Mucosa of descending colon (tissue), 3 donors: ENCODE results near the gene SOS2. TPM values are rescaled to one million over a fixed set of nuclear protein-coding genes. Genes with fewer than 3 reads are reported as not detected.

Experiments
- ATAC-seq: fragments of 200-7000 bp; cut with Tn5 transposase; one replicate; pipeline ENCODE4 v1.9.1; 2020; ENCODE audit warnings: mild to moderate bottlenecking, moderate library complexity
- DNase-seq, 3 donors: peaks; one replicate each; pipeline ENCODE4 v3.0.0-alpha.2; 2020
- H3K36me3 ChIP-seq: fragments of 200-600 bp; one replicate; pipeline ENCODE4 v1.8.0; 2021; ENCODE audit warnings: low read depth, mild to moderate bottlenecking
- H3K4me1 ChIP-seq: fragments of 200-600 bp; one replicate; pipeline ENCODE4 v1.8.0; 2021; ENCODE audit warnings: low read depth, mild to moderate bottlenecking
- H3K4me3 ChIP-seq: fragments of 200-600 bp; one replicate; pipeline ENCODE4 v1.8.0; 2021; ENCODE audit warnings: mild to moderate bottlenecking
- H3K9me3 ChIP-seq: fragments of 200-600 bp; one replicate; pipeline ENCODE4 v1.8.0; 2021; ENCODE audit warnings: mild to moderate bottlenecking
- CTCF ChIP-seq: fragments of 200-600 bp; IDR thresholded peaks from one replicate; pipeline ENCODE4 v1.8.0; 2022; ENCODE audit warnings: antibody characterized with exemption, mild to moderate bottlenecking
- intact Hi-C, 2 donors: fragments of 100-400 bp; cut with DNase I in 1 of 2; cut with micrococcal nuclease in 1 of 2; formaldehyde crosslinking; loops; one replicate each; pipeline versions ENCODE4 v1.11.0 to v1.11.1; 2022; cut with DNase I, micrococcal nuclease
- total RNA-seq, 3 donors: library from RNA; stranded (reverse); fragmentation: NEBNext Ultra II Directional in 2 of 3; extraction: Animal tissue kit (Norgen Biotek cat#: 25700) in 2 of 3; gene quantifications; one replicate each; pipeline versions ENCODE4 v1.2.1 to v1.2.4, GENCODE V29; 2021 to 2023
- donor health status: DM: no; HTN: no; CAD: no; lungs with moderate emphysema.
- donor health status: DM: no; HTN: no; CAD: no.
- donor health status: DM: no; HTN: yes; CAD: no.

SOS2 gene
- total RNA-seq, 3 donors from 2014 or later: 38.0 to 60.2 (median 44.4) TPM

GRCh38 chr14:50215416-50215815 lies 16.0 kb downstream of the SOS2 start:
- intact Hi-C loops: no loop called here
- Histone ChIP-seq H3K4me3 (no peak overlapping the region), H3K36me3 (no peaks in the 10 kb centered on the region), H3K4me1 (no peaks in the 10 kb centered on the region), H3K9me3 (no peaks in the 10 kb centered on the region)
- TF ChIP-seq CTCF: no peak
- DNase-seq (no peak), ATAC-seq (no peak)

DNA sequence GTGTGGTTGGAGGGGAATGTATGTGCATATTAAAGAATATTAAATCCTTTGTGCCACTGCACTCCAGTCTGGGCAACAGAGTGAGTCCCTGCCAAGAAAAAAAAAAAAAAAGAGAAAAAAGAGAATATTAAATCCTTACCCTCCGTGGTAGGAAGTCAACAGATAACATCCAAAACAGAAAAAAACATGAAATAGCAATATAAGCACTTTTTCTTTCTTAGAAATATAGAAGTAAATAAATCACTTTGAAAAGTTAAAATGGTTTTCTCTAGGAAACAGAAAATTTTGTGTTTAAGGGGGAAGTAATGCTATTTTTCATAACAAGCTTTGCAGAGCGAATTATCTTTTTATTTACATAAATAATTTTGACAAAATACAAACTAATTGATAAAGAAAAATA lies 17.6 kb downstream of the SOS2 start:
- no peak for TF ChIP-seq CTCF
- Histone ChIP-seq H3K36me3 (no peaks in the 10 kb centered on the region), H3K4me3 (no peak overlapping the region), H3K4me1 (no peaks in the 10 kb centered on the region), H3K9me3 (no peaks in the 10 kb centered on the region)
- no peak for DNase-seq
- intact Hi-C loops: no loop called here
- no peak for ATAC-seq

GRCh38 chr14:50212726-50213125 lies 18.7 kb downstream of the SOS2 start:
- Histone ChIP-seq H3K9me3 (no peaks in the 10 kb centered on the region), H3K4me1 (no peaks in the 10 kb centered on the region), H3K4me3 (no peak overlapping the region), H3K36me3 (no peaks in the 10 kb centered on the region)
- ATAC-seq (no peak), DNase-seq (no peak)
- intact Hi-C loops: no loop called here
- TF ChIP-seq CTCF: no peak

- intact Hi-C loops: no loop called here
These were observed 21.3 kb downstream of the SOS2 start for GRCh38 chr14:50210074-50210473.

DNA sequence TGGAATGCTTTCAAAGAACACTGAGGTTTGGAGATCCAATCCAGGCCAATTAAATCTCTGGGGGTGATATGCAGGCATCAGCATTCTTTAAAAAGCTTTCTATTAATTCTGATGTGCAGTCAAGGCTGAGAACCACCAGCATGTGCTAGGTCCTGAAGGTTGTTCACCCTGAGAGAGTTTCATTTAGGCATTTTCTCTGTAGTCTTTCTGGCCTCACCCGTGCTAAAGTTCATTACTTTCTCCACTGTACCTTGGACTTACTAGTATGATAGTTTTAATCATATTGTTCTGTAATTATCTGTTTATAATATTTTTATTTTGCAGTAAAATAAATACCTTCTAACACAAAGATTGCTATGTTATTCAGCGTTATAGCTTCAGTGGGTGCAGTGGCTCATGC lies 32.9 kb downstream of the SOS2 start:
- peak; percentile 65 for ATAC-seq
- no peak for TF ChIP-seq CTCF
- H3K4me1 ChIP-seq: no peaks in the 10 kb centered on the region
- no peak overlapping the region for H3K4me3 ChIP-seq
- no peaks in the 10 kb centered on the region for H3K9me3 ChIP-seq
- no peak for DNase-seq
- intact Hi-C loops: no loop called here
- no peaks in the 10 kb centered on the region for H3K36me3 ChIP-seq

More at GRCh38 chr14:50210074-50210473, 21.3 kb downstream of the SOS2 start:
- H3K9me3 ChIP-seq: no peaks in the 10 kb centered on the region
- DNase-seq (no peak), ATAC-seq (no peak)
- no peak for TF ChIP-seq CTCF
- no peaks in the 10 kb centered on the region for H3K4me1 ChIP-seq
- no peaks in the 10 kb centered on the region for H3K36me3 ChIP-seq
- no peak overlapping the region for H3K4me3 ChIP-seq

GRCh38 chr14:50191499-50191898 lies 39.9 kb downstream of the SOS2 start:
- Histone ChIP-seq H3K9me3 (no peaks in the 10 kb centered on the region), H3K4me1 (no peaks in the 10 kb centered on the region), H3K36me3 (peaks cover 6% of the 10 kb centered on the region), H3K4me3 (no peak overlapping the region)
- no peak for ATAC-seq
- intact Hi-C loops: no loop called here
- no peak for TF ChIP-seq CTCF
- no peak for DNase-seq
